Measurements from ENCODE around the gene FAR2.
"Not testable (repeated sequence)": the region's sequence is repeated elsewhere in the genome, so short reads cannot be mapped to it uniquely, and the experiment has no call there.

- not testable (repeated sequence) for TF ChIP-seq EZH2phosphoT487 (IDR thresholded peaks at IDR 0.05; ENCODE audit: insufficient read depth, low read depth); EZH2 (IDR thresholded peaks at IDR 0.05; ENCODE audit: insufficient read depth, poor library complexity, severe bottlenecking)
Measured at GRCh38 chr12:29169978-29170377, 20.9 kb downstream of the FAR2 start.
